PC-3 (cell line): ENCODE measurements around the gene FBXO44. TPM values are rescaled to one million over a fixed set of nuclear protein-coding genes. Genes with fewer than 3 reads are reported as not detected.

Source experiments
- ATAC-seq: fragments of 200-7000 bp; cut with Tn5 transposase; 2 replicates; pipeline ENCODE4 v1.9.1; 2020; ENCODE audit warnings: mild to moderate bottlenecking, moderate library complexity
- BruUV-seq: library from RNA; stranded (reverse); fragments of 400-500 nt; replicated peaks from 2 replicates; lab custom pipeline; 2021; lab: Mats Ljungman, UMichigan
- CTCF ChIA-PET: fragments of 300-600 bp; sonication (Branson Sonifier 250); formaldehyde crosslinking; loops from one replicate; lab custom pipeline; 2022; ENCODE audit warnings: antibody characterized with exemption; lab: Charles Lee
- POLR2A ChIA-PET: fragments of 300-600 bp; sonication (Branson Sonifier 250); formaldehyde crosslinking; loops from one replicate; lab custom pipeline; 2022; ENCODE audit warnings: antibody characterized with exemption; ENCODE audit not compliant: unreplicated experiment; lab: Charles Lee
- DNase-seq: peaks from one replicate; pipeline ENCODE4 v3.0.0-alpha.2; 2015
- H2AFZ ChIP-seq: fragments of 300-600 bp; sonication (generic); 2 replicates; pipeline ENCODE4 v1.6.0; 2016; ENCODE audit warnings: antibody characterized with exemption, low read length
- H3F3A ChIP-seq: fragments of 300-600 bp; sonication (generic); one replicate; pipeline ENCODE4 v1.6.0; 2017; ENCODE audit warnings: antibody characterized with exemption, low read length, control low read depth, mild to moderate bottlenecking; ENCODE audit not compliant: unreplicated experiment
- H3K27ac ChIP-seq: fragments of 300-600 bp; sonication (generic); 2 replicates; pipeline ENCODE4 v1.5.1; 2016; ENCODE audit warnings: mild to moderate bottlenecking, low read length
- H3K27me3 ChIP-seq: fragments of 300-600 bp; sonication (generic); 2 replicates; pipeline ENCODE4 v1.6.1; 2016; ENCODE audit warnings: low read length, mixed read lengths
- H3K36me3 ChIP-seq: fragments of 300-600 bp; sonication (generic); 2 replicates; pipeline ENCODE4 v1.6.1; 2016; ENCODE audit warnings: low read depth, mixed run types, low read length, mixed read lengths
- H3K4me1 ChIP-seq: fragments of 300-600 bp; sonication (generic); 2 replicates; pipeline ENCODE4 v1.5.1; 2016; ENCODE audit warnings: low read length; ENCODE audit not compliant: insufficient read depth
- H3K4me2 ChIP-seq: fragments of 300-600 bp; sonication (generic); 2 replicates; pipeline ENCODE4 v1.6.0; 2016; ENCODE audit warnings: low read length
- H3K4me3 ChIP-seq: fragments of 300-600 bp; sonication (generic); 2 replicates; pipeline ENCODE4 v1.5.1; 2016; ENCODE audit warnings: mild to moderate bottlenecking, low read length, mixed read lengths
- H3K79me2 ChIP-seq: fragments of 300-600 bp; sonication (generic); 2 replicates; pipeline ENCODE4 v1.6.1; 2017; ENCODE audit warnings: low read length, mixed read lengths
- H3K9ac ChIP-seq: fragments of 300-600 bp; sonication (generic); 2 replicates; pipeline ENCODE4 v1.6.0; 2016; ENCODE audit warnings: mild to moderate bottlenecking, low read length
- H3K9me2 ChIP-seq: fragments of 300-600 bp; sonication (generic); replicated peaks from 2 replicates; pipeline ENCODE4 v1.6.1; 2016; ENCODE audit warnings: mixed run types, low read length, mixed read lengths
- H3K9me3 ChIP-seq: fragments of 300-600 bp; sonication (generic); 2 replicates; pipeline ENCODE4 v1.6.1; 2016; ENCODE audit warnings: low read length, mixed read lengths
- H4K20me1 ChIP-seq: fragments of 300-600 bp; sonication (generic); 2 replicates; pipeline ENCODE4 v1.6.1; 2016; ENCODE audit warnings: low read length, mixed read lengths
- EZH2 ChIP-seq: fragments of 300-600 bp; sonication (generic); IDR thresholded peaks from one replicate; pipeline ENCODE4 v1.6.1; 2017; ENCODE audit warnings: antibody characterized with exemption, mild to moderate bottlenecking, low read length; ENCODE audit not compliant: unreplicated experiment
- EZH2phosphoT487 ChIP-seq: fragments of 300-600 bp; sonication (generic); IDR thresholded peaks from 2 replicates; pipeline ENCODE4 v1.6.1; 2018; ENCODE audit warnings: mild to moderate bottlenecking, antibody characterized with exemption, low read length, borderline replicate concordance
- intact Hi-C: fragments of 100-400 bp; cut with micrococcal nuclease; formaldehyde crosslinking; loops from 2 replicates; pipeline ENCODE4 v1.9.0; 2023
- total RNA-seq: library from RNA; depleted of rRNA; stranded (reverse); fragments of >200 nt; gene quantifications from 2 replicates; pipeline ENCODE4 v1.2.3, GENCODE V29; 2014
- TF ChIP-seq, protein P1 (sequence below): fragments of 300-600 bp; sonication (generic); conservative IDR thresholded peaks from 2 replicates; pipeline ENCODE4 v1.5.1; 2017; ENCODE audit warnings: antibody characterized with exemption, low read depth, mild to moderate bottlenecking, low read length

Gene FBXO44
- total RNA-seq, 1 experiment from 2014 or later = 23.5 TPM

DNA sequence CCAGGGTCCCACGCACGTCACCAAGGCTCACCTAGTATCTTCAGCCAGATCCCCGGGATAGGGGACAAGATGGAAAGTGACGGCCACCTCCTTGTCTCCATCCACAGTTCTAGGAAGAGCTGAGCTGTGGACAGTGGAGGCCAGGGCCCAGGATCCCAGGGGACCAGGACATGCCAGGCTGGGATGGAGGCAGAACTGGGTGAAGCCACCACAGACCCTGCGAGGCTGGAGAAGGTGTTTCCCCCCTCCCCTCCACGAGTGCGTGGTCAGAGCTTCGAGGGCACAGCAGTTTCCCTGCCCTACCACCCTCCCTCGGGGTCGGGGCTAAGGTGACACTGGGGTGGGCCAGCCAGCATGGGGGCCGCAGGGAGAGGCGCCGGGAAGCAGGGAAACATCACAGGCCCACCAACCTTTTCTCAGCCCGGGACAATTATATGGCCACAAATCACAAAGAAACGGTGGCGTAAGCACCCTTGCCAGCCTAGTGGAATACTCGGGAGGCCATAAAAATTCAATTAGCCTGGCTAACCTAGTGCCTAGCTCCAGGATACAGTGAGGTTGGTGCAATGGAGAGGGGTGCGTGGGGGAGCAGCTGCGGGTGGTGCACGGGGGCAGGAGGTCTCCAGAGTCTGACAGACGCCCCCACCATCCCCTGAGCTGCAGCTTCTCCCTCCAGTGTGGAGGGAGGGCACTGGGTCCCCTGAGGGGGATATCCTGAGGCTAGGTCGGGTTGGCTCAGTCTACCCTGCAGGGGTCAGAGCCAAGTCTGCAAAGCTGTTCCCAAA lies 50.2 kb downstream of the FBXO44 start:
- no TSS peak for BruUV-seq
- ChIA-PET CTCF (no interaction called here), POLR2A (no interaction called here)
- no peak overlapping the region for H3K4me2 ChIP-seq
- H3K36me3 ChIP-seq = no peaks in the 10 kb centered on the region
- TF ChIP-seq EZH2 (no peak), EZH2phosphoT487 (no peak)
- TF ChIP-seq, protein P1, sequence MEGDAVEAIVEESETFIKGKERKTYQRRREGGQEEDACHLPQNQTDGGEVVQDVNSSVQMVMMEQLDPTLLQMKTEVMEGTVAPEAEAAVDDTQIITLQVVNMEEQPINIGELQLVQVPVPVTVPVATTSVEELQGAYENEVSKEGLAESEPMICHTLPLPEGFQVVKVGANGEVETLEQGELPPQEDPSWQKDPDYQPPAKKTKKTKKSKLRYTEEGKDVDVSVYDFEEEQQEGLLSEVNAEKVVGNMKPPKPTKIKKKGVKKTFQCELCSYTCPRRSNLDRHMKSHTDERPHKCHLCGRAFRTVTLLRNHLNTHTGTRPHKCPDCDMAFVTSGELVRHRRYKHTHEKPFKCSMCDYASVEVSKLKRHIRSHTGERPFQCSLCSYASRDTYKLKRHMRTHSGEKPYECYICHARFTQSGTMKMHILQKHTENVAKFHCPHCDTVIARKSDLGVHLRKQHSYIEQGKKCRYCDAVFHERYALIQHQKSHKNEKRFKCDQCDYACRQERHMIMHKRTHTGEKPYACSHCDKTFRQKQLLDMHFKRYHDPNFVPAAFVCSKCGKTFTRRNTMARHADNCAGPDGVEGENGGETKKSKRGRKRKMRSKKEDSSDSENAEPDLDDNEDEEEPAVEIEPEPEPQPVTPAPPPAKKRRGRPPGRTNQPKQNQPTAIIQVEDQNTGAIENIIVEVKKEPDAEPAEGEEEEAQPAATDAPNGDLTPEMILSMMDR = no peak
- H3K9ac ChIP-seq = no peak overlapping the region
- ATAC-seq (no peak), DNase-seq (no peak)
- H3K4me3 ChIP-seq = no peak overlapping the region
- peaks cover 7% of the 10 kb centered on the region; the same call in 1 of the 2 replicates for H3K27me3 ChIP-seq
- H3F3A ChIP-seq = no peaks in the 10 kb centered on the region
- H3K79me2 ChIP-seq = no peaks in the 10 kb centered on the region
- no peaks in the 10 kb centered on the region for H3K9me3 ChIP-seq
- intact Hi-C loops = no loop called here
- H3K9me2 ChIP-seq = no peaks in the 10 kb centered on the region
- no peaks in the 10 kb centered on the region for H3K4me1 ChIP-seq
- no peak overlapping the region for H2AFZ ChIP-seq
- no peaks in the 10 kb centered on the region for H4K20me1 ChIP-seq
- H3K27ac ChIP-seq = no peak overlapping the region

DNA sequence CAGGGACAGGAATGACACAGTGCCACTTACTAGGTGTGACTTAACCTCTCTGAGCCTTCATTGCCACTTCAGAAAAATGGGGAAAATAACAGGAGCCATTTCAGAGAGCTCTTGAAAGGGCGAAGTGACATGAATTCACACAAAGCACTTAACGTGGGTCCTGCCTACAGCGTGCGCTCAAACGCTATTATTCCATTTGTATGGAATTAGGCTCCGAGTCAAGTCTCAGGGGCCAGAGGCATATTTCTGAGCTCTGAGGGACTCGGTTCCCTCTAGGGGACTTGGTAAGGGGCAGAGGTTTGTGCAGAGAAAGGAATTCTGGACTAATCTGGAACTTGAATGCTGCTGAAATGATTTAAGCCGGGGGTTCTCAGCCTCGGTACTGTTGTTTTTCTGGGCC lies 50.9 kb downstream of the FBXO44 start:
- ChIA-PET POLR2A (no interaction called here), CTCF (no interaction called here)
- Histone ChIP-seq H3K27me3 (peaks cover 7% of the 10 kb centered on the region; the same call in 1 of the 2 replicates), H3K9me2 (no peaks in the 10 kb centered on the region), H3K4me3 (no peak overlapping the region), H3K27ac (no peak overlapping the region), H3K4me2 (no peak overlapping the region), H3K9me3 (no peaks in the 10 kb centered on the region), H4K20me1 (no peaks in the 10 kb centered on the region), H3F3A (no peaks in the 10 kb centered on the region), H3K9ac (no peak overlapping the region), H3K4me1 (no peaks in the 10 kb centered on the region), H3K36me3 (no peaks in the 10 kb centered on the region), H2AFZ (no peak overlapping the region), H3K79me2 (no peaks in the 10 kb centered on the region)
- intact Hi-C loops = no loop called here
- ATAC-seq = no peak
- TF ChIP-seq, protein P1 = no peak
- TF ChIP-seq EZH2phosphoT487 (no peak), EZH2 (no peak)
- BruUV-seq = no TSS peak
- no peak for DNase-seq

DNA sequence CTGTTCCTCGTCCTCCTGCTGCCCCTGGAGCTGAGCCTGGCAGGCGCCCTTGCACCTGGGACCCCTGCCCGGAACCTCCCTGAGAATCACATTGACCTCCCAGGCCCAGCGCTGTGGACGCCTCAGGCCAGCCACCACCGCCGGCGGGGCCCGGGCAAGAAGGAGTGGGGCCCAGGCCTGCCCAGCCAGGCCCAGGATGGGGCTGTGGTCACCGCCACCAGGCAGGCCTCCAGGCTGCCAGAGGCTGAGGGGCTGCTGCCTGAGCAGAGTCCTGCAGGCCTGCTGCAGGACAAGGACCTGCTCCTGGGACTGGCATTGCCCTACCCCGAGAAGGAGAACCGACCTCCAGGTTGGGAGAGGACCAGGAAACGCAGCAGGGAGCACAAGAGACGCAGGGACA lies 51.6 kb downstream of the FBXO44 start:
- BruUV-seq = no TSS peak
- Histone ChIP-seq H3K9ac (no peak overlapping the region), H3K4me2 (no peak overlapping the region), H3K9me2 (no peaks in the 10 kb centered on the region), H3K4me3 (no peak overlapping the region), H3K79me2 (no peaks in the 10 kb centered on the region), H3K4me1 (no peaks in the 10 kb centered on the region), H4K20me1 (no peaks in the 10 kb centered on the region), H2AFZ (no peak overlapping the region), H3K9me3 (no peaks in the 10 kb centered on the region), H3K36me3 (no peaks in the 10 kb centered on the region), H3F3A (no peaks in the 10 kb centered on the region), H3K27ac (no peak overlapping the region), H3K27me3 (peaks cover 7% of the 10 kb centered on the region; the same call in 1 of the 2 replicates)
- intact Hi-C loops = no loop called here
- TF ChIP-seq EZH2 (no peak), EZH2phosphoT487 (no peak)
- TF ChIP-seq, protein P1 = no peak
- DNase-seq (no peak), ATAC-seq (no peak)
- CTCF ChIA-PET = no interaction called here
- POLR2A ChIA-PET = no interaction called here
